CD14-positive monocyte (primary cell): ENCODE measurements around the gene FAM81A. TPM values are rescaled to one million over a fixed set of nuclear protein-coding genes. Genes with fewer than 3 reads are reported as not detected.

ENCODE experiments used
- DNase-seq, 3 donors: peaks; one replicate each; pipeline ENCODE4 v3.0.0-alpha.2; 2011 to 2022
- H2AFZ ChIP-seq: 2 replicates; pipeline ENCODE4 v1.6.0; 2012; ENCODE audit warnings: mild to moderate bottlenecking, low read depth, low read length, inconsistent platforms; ENCODE audit not compliant: insufficient read depth, poor library complexity, severe bottlenecking
- H3K27ac ChIP-seq, 2 donors: 1 replicate in 1 of 2; 2 replicates in 1 of 2; pipeline ENCODE4 v1.5.1; 2012 to 2013; ENCODE audit warnings: low read length in 2 of 2, control low read depth in 1 of 2, inconsistent platforms in 1 of 2, low read depth in 1 of 2, mild to moderate bottlenecking in 1 of 2
- H3K27me3 ChIP-seq, 2 donors: one replicate each; pipeline versions ENCODE4 v1.6.0 to v1.6.1; 2011 to 2013; ENCODE audit warnings: low read length in 2 of 2; ENCODE audit not compliant: control insufficient read depth in 2 of 2, insufficient read depth in 2 of 2
- H3K36me3 ChIP-seq, 2 donors: replicated peaks in 1 of 2; 1 replicate in 1 of 2; 2 replicates in 1 of 2; pipeline versions ENCODE4 v1.5.1 to v1.6.1; 2012 to 2013; ENCODE audit warnings: low read length in 2 of 2, control low read depth in 1 of 2, inconsistent platforms in 1 of 2, mild to moderate bottlenecking in 1 of 2; ENCODE audit not compliant: insufficient read depth in 2 of 2, control insufficient read depth in 1 of 2
- H3K4me1 ChIP-seq, 2 donors: 1 replicate in 1 of 2; 2 replicates in 1 of 2; pipeline versions ENCODE4 v1.5.1 to v1.6.1; 2012 to 2013; ENCODE audit warnings: low read length in 2 of 2, control low read depth in 1 of 2, inconsistent platforms in 1 of 2, mild to moderate bottlenecking in 1 of 2, moderate library complexity in 1 of 2; ENCODE audit not compliant: insufficient read depth in 2 of 2, control insufficient read depth in 1 of 2
- H3K4me2 ChIP-seq: replicated peaks from 2 replicates; pipeline ENCODE3; 2012; ENCODE audit warnings: low read length, moderate library complexity, mild to moderate bottlenecking; ENCODE audit not compliant: poor library complexity, severe bottlenecking; ENCODE audit errors: extremely low read depth
- H3K4me3 ChIP-seq, 3 experiments: fragments of 200-600 bp in 1 of 3; sonication (generic) in 1 of 3; replicated peaks in 1 of 3; 1 replicate in 2 of 3; 2 replicates in 1 of 3; pipeline ENCODE4 v1.5.1; 2011 to 2013; ENCODE audit warnings: low read length in 3 of 3, mild to moderate bottlenecking in 3 of 3, control low read depth in 2 of 3, low read depth in 2 of 3, inconsistent platforms in 1 of 3, moderate library complexity in 1 of 3
- H3K79me2 ChIP-seq: 2 replicates; pipeline ENCODE4 v1.6.0; 2012; ENCODE audit warnings: mild to moderate bottlenecking, control low read depth, inconsistent platforms, low read length, moderate library complexity; ENCODE audit not compliant: insufficient read depth
- H3K9ac ChIP-seq: 2 replicates; pipeline ENCODE4 v1.6.0; 2017; ENCODE audit warnings: low read length, mild to moderate bottlenecking; ENCODE audit not compliant: insufficient read depth, poor library complexity, severe bottlenecking
- H3K9me3 ChIP-seq, 2 donors: replicated peaks in 1 of 2; 1 replicate in 1 of 2; 2 replicates in 1 of 2; pipeline versions ENCODE4 v1.5.1 to v1.6.1; 2012 to 2013; ENCODE audit warnings: low read length in 2 of 2, control low read depth in 1 of 2; ENCODE audit not compliant: control insufficient read depth in 1 of 2, insufficient read depth in 1 of 2
- H4K20me1 ChIP-seq: 2 replicates; pipeline ENCODE4 v1.6.0; 2012; ENCODE audit warnings: mild to moderate bottlenecking, low read length, control low read depth, moderate library complexity; ENCODE audit not compliant: insufficient read depth
- H3K27ac Mint-ChIP-seq, 7 donors: one replicate each; pipeline ENCODE4 v1.8.0; 2020; ENCODE audit warnings: mild to moderate bottlenecking in 7 of 7, mixed read lengths in 7 of 7, moderate library complexity in 6 of 7, inconsistent platforms in 2 of 7
- H3K27me3 Mint-ChIP-seq, 3 donors: one replicate each; pipeline ENCODE4 v1.8.0; 2021 to 2022; ENCODE audit warnings: low read depth in 3 of 3, mild to moderate bottlenecking in 3 of 3, mixed read lengths in 3 of 3, moderate library complexity in 3 of 3, inconsistent platforms in 1 of 3
- H3K36me3 Mint-ChIP-seq, 2 donors: one replicate each; pipeline ENCODE4 v1.8.0; 2020; ENCODE audit warnings: mixed read lengths in 2 of 2, inconsistent platforms in 1 of 2, mild to moderate bottlenecking in 1 of 2
- H3K4me1 Mint-ChIP-seq: one replicate; pipeline ENCODE4 v1.8.0; 2020; ENCODE audit warnings: mild to moderate bottlenecking, mixed read lengths
- H3K4me3 Mint-ChIP-seq, 2 donors: one replicate each; pipeline ENCODE4 v1.8.0; 2020; ENCODE audit warnings: mild to moderate bottlenecking in 2 of 2, mixed read lengths in 2 of 2, moderate library complexity in 1 of 2
- H3K9me3 Mint-ChIP-seq, 7 donors: one replicate each; pipeline ENCODE4 v1.8.0; 2020 to 2022; ENCODE audit warnings: mixed read lengths in 7 of 7, mild to moderate bottlenecking in 6 of 7, moderate library complexity in 6 of 7, inconsistent platforms in 2 of 7
- WGBS: methylation state at CpG from one replicate; pipeline ENCODE4 v1.1.5; 2013; ENCODE audit warnings: missing lambda C conversion rate; ENCODE audit not compliant: insufficient coverage; 5-methylcytosine and 5-hydroxymethylcytosine counted together
- intact Hi-C, 2 donors: fragments of 100-400 bp; cut with micrococcal nuclease; formaldehyde crosslinking; loops; one replicate each; pipeline versions ENCODE4 v1.15.0 to v1.15.1; 2023
- polyA plus RNA-seq, 3 donors: library from polyadenylated mRNA; depleted of rRNA in 1 of 3; unstranded in 2 of 3; stranded (reverse) in 1 of 3; fragments of 300-500 nt in 2 of 3; fragments of >200 nt in 1 of 3; fragmentation: Illumina TruSeq in 2 of 3; gene quantifications; 1 replicate in 2 of 3; 2 replicates in 1 of 3; pipeline ENCODE4 v1.2.3, GENCODE V29; 2012 to 2021
- TF ChIP-seq, protein P1 (sequence below): fragments of 200-600 bp; IDR thresholded peaks from one replicate; pipeline ENCODE4 v1.8.0; 2022; ENCODE audit warnings: antibody characterized with exemption, mild to moderate bottlenecking

FAM81A gene
- polyA plus RNA-seq, 3 donors = 0.40 to 0.66 TPM; not detected in 1

DNA sequence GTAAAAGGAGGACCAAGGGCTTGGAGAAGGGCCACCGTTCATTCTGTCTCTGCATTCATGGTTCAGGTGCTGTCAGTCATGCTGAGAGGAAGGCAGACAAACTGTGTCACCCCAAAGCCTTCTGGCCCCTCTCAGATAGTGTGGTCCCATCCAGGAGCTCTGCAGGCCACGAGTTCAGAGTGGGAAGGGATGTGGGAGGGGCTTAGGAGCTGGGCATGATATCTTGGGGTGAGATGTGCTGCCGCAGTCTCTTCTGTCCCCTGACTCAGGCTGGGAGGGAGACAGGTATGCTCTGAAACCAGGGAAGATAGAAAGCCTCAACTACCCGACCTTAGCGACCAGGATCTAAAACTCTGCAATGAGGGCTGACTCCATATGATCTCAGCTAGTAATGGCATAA is 45.7 kb upstream of the FAM81A start:
- 100% methylated on average over 3 of the region's 5 CpGs for WGBS
- H2AFZ ChIP-seq = peak overlapping the region; percentile 15
- peaks cover 0 to 2% (median 0%) of the 10 kb centered on the region in 3 donors for H3K27me3 Mint-ChIP-seq

DNA sequence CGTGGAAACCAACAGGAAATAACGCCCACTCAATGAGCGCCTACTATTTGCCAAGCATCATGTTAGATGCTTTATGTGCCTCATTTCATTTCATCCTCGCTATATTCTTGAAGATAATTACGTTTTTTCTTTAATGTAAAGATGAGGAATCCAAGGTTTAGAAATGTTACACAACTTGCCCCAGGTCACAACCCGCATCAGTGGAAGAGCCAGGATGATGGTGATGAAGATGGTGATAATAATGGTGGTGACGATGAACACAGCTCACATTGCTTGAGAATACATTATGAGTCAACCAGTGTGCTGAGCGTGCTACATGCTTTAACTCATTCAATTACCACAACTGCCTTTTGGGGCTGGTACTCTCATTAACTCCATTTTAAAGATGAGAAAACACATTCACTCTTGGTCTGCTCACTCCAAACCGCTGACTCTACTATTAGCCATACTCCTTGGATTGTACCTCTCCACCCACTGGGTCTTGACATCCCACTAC is 43.8 kb upstream of the FAM81A start:
- no peak overlapping the region for H3K4me3 ChIP-seq
- H3K9me3 ChIP-seq = no peaks in the 10 kb centered on the region
- no peak overlapping the region for H2AFZ ChIP-seq
- intact Hi-C loops = no loop called here
- H4K20me1 ChIP-seq = no peaks in the 10 kb centered on the region
- H3K36me3 Mint-ChIP-seq = no peaks in the 10 kb centered on the region
- no peaks in the 10 kb centered on the region for H3K27me3 ChIP-seq
- DNase-seq = no peak
- H3K4me1 Mint-ChIP-seq = peaks cover 55% of the 10 kb centered on the region
- no peak overlapping the region for H3K4me2 ChIP-seq
- TF ChIP-seq, protein P1, sequence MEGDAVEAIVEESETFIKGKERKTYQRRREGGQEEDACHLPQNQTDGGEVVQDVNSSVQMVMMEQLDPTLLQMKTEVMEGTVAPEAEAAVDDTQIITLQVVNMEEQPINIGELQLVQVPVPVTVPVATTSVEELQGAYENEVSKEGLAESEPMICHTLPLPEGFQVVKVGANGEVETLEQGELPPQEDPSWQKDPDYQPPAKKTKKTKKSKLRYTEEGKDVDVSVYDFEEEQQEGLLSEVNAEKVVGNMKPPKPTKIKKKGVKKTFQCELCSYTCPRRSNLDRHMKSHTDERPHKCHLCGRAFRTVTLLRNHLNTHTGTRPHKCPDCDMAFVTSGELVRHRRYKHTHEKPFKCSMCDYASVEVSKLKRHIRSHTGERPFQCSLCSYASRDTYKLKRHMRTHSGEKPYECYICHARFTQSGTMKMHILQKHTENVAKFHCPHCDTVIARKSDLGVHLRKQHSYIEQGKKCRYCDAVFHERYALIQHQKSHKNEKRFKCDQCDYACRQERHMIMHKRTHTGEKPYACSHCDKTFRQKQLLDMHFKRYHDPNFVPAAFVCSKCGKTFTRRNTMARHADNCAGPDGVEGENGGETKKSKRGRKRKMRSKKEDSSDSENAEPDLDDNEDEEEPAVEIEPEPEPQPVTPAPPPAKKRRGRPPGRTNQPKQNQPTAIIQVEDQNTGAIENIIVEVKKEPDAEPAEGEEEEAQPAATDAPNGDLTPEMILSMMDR = no peak
- peaks cover 0 to 2% (median 0%) of the 10 kb centered on the region in 3 donors for H3K27me3 Mint-ChIP-seq
- no peak overlapping the region for H3K4me3 Mint-ChIP-seq
- H3K9ac ChIP-seq = no peak overlapping the region
- no peaks in the 10 kb centered on the region for H3K79me2 ChIP-seq
- H3K36me3 ChIP-seq = no peaks in the 10 kb centered on the region
- H3K9me3 Mint-ChIP-seq = peaks cover 0 to 2% (median 0%) of the 10 kb centered on the region in 7 donors
- peaks cover 54% of the 10 kb centered on the region in 2 donors for H3K4me1 ChIP-seq
- H3K27ac ChIP-seq = no peak overlapping the region
- WGBS = 92% methylated on average over 3 of the region's 9 CpGs
- peak overlapping the region in 1 of 7 donors; percentile 48 for H3K27ac Mint-ChIP-seq

More for the DNA sequence above, 45.7 kb upstream of the FAM81A start:
- Histone ChIP-seq H3K27ac (no peak overlapping the region), H4K20me1 (no peaks in the 10 kb centered on the region), H3K9me3 (no peaks in the 10 kb centered on the region), H3K36me3 (no peaks in the 10 kb centered on the region), H3K79me2 (no peaks in the 10 kb centered on the region), H3K4me3 (no peak overlapping the region), H3K9ac (no peak overlapping the region), H3K4me2 (no peak overlapping the region), H3K27me3 (no peaks in the 10 kb centered on the region), H3K4me1 (peaks cover 46 to 49% of the 10 kb centered on the region in 2 donors)
- Mint-ChIP-seq H3K36me3 (no peaks in the 10 kb centered on the region), H3K9me3 (peaks cover 0 to 2% (median 0%) of the 10 kb centered on the region in 7 donors), H3K27ac (peak overlapping the region in 1 of 7 donors; percentile 54), H3K4me3 (no peak overlapping the region), H3K4me1 (peaks cover 48% of the 10 kb centered on the region)
- no peak for DNase-seq
- intact Hi-C loops = no loop called here
- TF ChIP-seq, protein P1 = no peak
